A673 (cell line): Measurements from ENCODE around the gene SAT2. TPM values are rescaled to one million over a fixed set of nuclear protein-coding genes. Genes with fewer than 3 reads are reported as not detected.
"Not testable (repeated sequence)": the region's sequence is repeated elsewhere in the genome, so short reads cannot be mapped to it uniquely, and the experiment has no call there.

Source experiments
- BruUV-seq: library from RNA; stranded (reverse); fragments of 400-500 nt; replicated peaks from 2 replicates; lab custom pipeline; 2021; lab: Mats Ljungman, UMichigan
- CTCF ChIA-PET: fragments of 300-600 bp; sonication (Branson Sonifier 250); formaldehyde crosslinking; loops from one replicate; lab custom pipeline; 2022; ENCODE audit warnings: antibody characterized with exemption; lab: Charles Lee
- POLR2A ChIA-PET: fragments of 300-600 bp; sonication (Branson Sonifier 250); formaldehyde crosslinking; loops from one replicate; lab custom pipeline; 2022; ENCODE audit warnings: antibody characterized with exemption; ENCODE audit not compliant: low non-redundant PET; lab: Charles Lee
- DNase-seq: peaks from one replicate; pipeline ENCODE4 v3.0.0-alpha.2; 2015; ENCODE audit warnings: low spot score
- H3K27ac ChIP-seq: fragments of 200-600 bp; sonication (generic); 2 replicates; pipeline ENCODE4 v1.5.1; 2016; ENCODE audit warnings: mixed run types, low read depth, mild to moderate bottlenecking, mixed read lengths, antibody characterized with exemption, low read length; ENCODE audit not compliant: poor library complexity, severe bottlenecking
- H3K27me3 ChIP-seq: fragments of 200-600 bp; sonication (generic); replicated peaks from 2 replicates; pipeline ENCODE4 v1.6.1; 2017; ENCODE audit warnings: mixed run types, low read depth, mild to moderate bottlenecking, mixed read lengths, antibody characterized with exemption, low read length; ENCODE audit not compliant: insufficient read depth, poor library complexity
- H3K36me3 ChIP-seq: fragments of 200-600 bp; sonication (generic); 2 replicates; pipeline ENCODE4 v1.6.1; 2016; ENCODE audit warnings: mixed run types, mild to moderate bottlenecking, mixed read lengths, antibody characterized with exemption, low read length; ENCODE audit not compliant: insufficient read depth, poor library complexity, severe bottlenecking
- H3K4me1 ChIP-seq: fragments of 200-600 bp; sonication (generic); 2 replicates; pipeline ENCODE4 v1.6.1; 2017; ENCODE audit warnings: mixed run types, mild to moderate bottlenecking, mixed read lengths, antibody characterized with exemption, low read length; ENCODE audit not compliant: insufficient read depth, poor library complexity, severe bottlenecking
- H3K4me3 ChIP-seq: fragments of 200-600 bp; sonication (generic); 2 replicates; pipeline ENCODE4 v1.5.1; 2016; ENCODE audit warnings: low read depth, mixed run types, mild to moderate bottlenecking, mixed read lengths, low read length; ENCODE audit not compliant: poor library complexity, severe bottlenecking
- H3K9me3 ChIP-seq: fragments of 200-600 bp; sonication (generic); 2 replicates; pipeline ENCODE4 v1.6.1; 2016; ENCODE audit warnings: mixed run types, low read depth, mild to moderate bottlenecking, mixed read lengths, antibody characterized with exemption, low read length; ENCODE audit not compliant: poor library complexity, severe bottlenecking
- EZH2 ChIP-seq: fragments of 200-600 bp; sonication (generic); IDR thresholded peaks from 2 replicates; pipeline ENCODE4 v1.6.1; 2017; ENCODE audit warnings: borderline replicate concordance, low read depth, mild to moderate bottlenecking, mixed read lengths, antibody characterized with exemption, low read length; ENCODE audit not compliant: poor library complexity, severe bottlenecking
- intact Hi-C: fragments of 100-400 bp; cut with micrococcal nuclease; formaldehyde crosslinking; loops from one replicate; pipeline ENCODE4 v1.10.0; 2022; ENCODE audit not compliant: unreplicated experiment
- total RNA-seq: library from RNA; stranded (reverse); gene quantifications from 2 replicates; pipeline ENCODE4 v1.2.3, GENCODE V29; 2021
- TF ChIP-seq, protein P1 (sequence below): fragments of 300-800, 200-600 bp; sonication (generic); conservative IDR thresholded peaks from 2 replicates; pipeline ENCODE4 v1.5.1; 2017; ENCODE audit warnings: low read depth, mild to moderate bottlenecking, antibody characterized with exemption, low read length, moderate library complexity, mixed read lengths

SAT2 gene
- total RNA-seq, 1 experiment from 2014 or later: 61.7 TPM

DNA sequence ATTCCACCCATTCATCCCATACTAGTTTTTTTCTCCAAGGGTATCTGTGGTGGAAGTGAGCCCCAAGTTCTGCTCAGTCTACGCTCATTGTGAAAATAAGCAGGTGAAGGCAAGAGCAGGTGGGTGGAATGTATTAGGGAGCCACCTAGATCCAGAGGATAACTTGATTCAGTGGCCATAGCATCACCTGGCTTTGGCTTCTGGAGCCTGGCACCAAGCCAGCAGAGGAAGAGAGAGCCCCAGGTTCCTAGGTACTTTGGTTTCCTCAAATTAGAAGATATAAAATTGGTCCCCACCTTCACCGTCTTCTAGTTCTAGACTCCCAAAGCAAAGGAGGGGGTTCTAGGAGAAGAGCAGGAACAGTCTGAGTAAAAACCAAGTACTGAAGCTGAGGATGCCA lies 17.0 kb downstream of the SAT2 start:
- ChIA-PET POLR2A (no interaction called here), CTCF (no interaction called here)
- Histone ChIP-seq H3K27ac (no peak overlapping the region), H3K27me3 (no peaks in the 10 kb centered on the region), H3K9me3 (no peaks in the 10 kb centered on the region), H3K36me3 (peaks cover 19% of the 10 kb centered on the region), H3K4me3 (no peak overlapping the region), H3K4me1 (peaks cover 20% of the 10 kb centered on the region)
- intact Hi-C loops: no loop called here
- TF ChIP-seq EZH2: no peak
- TF ChIP-seq, protein P1, sequence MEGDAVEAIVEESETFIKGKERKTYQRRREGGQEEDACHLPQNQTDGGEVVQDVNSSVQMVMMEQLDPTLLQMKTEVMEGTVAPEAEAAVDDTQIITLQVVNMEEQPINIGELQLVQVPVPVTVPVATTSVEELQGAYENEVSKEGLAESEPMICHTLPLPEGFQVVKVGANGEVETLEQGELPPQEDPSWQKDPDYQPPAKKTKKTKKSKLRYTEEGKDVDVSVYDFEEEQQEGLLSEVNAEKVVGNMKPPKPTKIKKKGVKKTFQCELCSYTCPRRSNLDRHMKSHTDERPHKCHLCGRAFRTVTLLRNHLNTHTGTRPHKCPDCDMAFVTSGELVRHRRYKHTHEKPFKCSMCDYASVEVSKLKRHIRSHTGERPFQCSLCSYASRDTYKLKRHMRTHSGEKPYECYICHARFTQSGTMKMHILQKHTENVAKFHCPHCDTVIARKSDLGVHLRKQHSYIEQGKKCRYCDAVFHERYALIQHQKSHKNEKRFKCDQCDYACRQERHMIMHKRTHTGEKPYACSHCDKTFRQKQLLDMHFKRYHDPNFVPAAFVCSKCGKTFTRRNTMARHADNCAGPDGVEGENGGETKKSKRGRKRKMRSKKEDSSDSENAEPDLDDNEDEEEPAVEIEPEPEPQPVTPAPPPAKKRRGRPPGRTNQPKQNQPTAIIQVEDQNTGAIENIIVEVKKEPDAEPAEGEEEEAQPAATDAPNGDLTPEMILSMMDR: no peak
- DNase-seq: no peak
- no TSS peak for BruUV-seq

DNA sequence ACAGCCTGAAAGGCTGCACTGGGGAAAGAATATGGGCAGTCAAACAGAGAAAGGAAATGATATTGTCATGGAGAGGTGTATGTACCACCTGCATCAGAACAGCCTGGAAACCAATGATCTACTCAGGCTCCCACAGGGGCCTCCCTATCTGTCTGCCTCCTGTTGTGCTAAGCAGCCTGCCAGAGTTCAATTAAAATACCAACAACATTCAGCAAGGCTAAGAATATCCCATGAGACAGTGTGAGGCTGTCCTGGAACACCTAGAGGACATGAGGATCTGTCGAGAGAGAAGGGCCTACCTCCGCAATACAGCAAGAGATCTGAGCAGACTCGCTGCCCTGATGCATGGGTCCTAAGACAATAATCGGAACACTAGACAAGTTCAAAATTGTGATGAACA lies 21.3 kb downstream of the SAT2 start:
- Histone ChIP-seq H3K36me3 (peaks cover 59% of the 10 kb centered on the region), H3K4me1 (no peaks in the 10 kb centered on the region), H3K4me3 (no peak overlapping the region), H3K27me3 (no peaks in the 10 kb centered on the region), H3K9me3 (no peaks in the 10 kb centered on the region), H3K27ac (no peak overlapping the region)
- BruUV-seq: no TSS peak
- intact Hi-C loops: no loop called here
- CTCF ChIA-PET: no interaction called here
- TF ChIP-seq, protein P1: no peak
- TF ChIP-seq EZH2: no peak
- DNase-seq: no peak
- POLR2A ChIA-PET: no interaction called here

DNA sequence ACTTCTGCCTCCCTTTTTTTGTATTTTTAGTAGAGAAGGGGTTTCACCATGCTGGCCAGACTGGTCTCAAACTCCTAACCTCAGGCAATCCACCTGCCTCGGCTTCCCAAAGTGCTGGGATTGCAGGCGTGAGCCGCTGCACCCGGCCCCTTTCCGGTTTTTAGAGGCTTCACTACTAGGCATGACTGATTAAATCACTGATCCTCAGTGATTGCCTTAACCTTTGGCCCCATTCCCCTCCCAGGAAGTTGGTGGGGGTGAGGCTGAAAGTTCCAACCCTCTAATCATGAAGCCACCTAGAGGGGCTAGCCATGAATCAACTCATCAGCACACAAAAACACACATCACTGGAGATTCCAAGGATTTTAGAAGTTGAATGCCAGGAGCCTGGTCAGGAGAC lies 30.1 kb downstream of the SAT2 start:
- BruUV-seq, H3K4me3 ChIP-seq, DNase-seq, H3K27me3 ChIP-seq, intact Hi-C loops, CTCF ChIA-PET, H3K27ac ChIP-seq, H3K9me3 ChIP-seq, H3K4me1 ChIP-seq, POLR2A ChIA-PET: not testable (repeated sequence)
- H3K36me3 ChIP-seq: peaks cover 86% of the 10 kb centered on the region

DNA sequence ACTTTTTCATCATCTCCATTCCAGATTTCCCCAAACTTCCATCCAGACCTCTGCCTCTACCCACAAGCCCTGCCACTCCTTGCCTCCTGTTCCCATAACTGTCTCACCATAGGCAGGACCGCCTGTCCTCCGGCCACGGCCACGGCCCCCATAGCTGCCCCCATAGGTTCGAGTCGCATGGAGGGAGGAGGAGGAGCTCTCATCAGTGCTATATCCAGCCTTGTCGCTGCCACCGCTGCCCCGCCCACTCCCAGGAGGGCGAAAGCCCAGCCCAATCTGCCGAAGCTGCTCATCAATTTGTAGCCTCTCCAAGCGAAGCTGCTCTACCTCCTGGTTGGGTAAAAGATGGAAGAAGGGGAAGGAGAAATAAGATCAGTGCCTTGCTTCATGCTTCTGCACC lies 34.3 kb downstream of the SAT2 start:
- POLR2A ChIA-PET: no interaction called here
- DNase-seq: no peak
- Histone ChIP-seq H3K27me3 (no peaks in the 10 kb centered on the region), H3K9me3 (no peaks in the 10 kb centered on the region), H3K4me1 (no peaks in the 10 kb centered on the region), H3K36me3 (peaks cover 80% of the 10 kb centered on the region), H3K27ac (no peak overlapping the region), H3K4me3 (no peak overlapping the region)
- CTCF ChIA-PET: no interaction called here
- TF ChIP-seq EZH2: no peak
- TF ChIP-seq, protein P1: no peak
- BruUV-seq: no TSS peak
- intact Hi-C loops: no loop called here
